T47D (cell line): ENCODE measurements around the gene CPNE7.
A peak's percentile ranks its signal among the peaks of the same experiment; 100 is the strongest.

ENCODE experiments used
- DNase-seq, 2 experiments: peaks; one replicate each; pipeline versions ENCODE4 v3.0.0 to v3.0.0-alpha.2; 2011 to 2012; ENCODE audit warnings: low read depth in 1 of 2, low spot score in 1 of 2
- JUND ChIP-seq: IDR thresholded peaks from 2 replicates; pipeline ENCODE4 v1.6.1; 2012; ENCODE audit warnings: low read depth
- in situ Hi-C: cut with HindIII; loops from 2 replicates; pipeline ENCODE4 v1.10.0; 2016; ENCODE audit warnings: low sequenced_read_pairs, low pct_unique_long_range_greater_than_20kb

The CPNE7 gene

GRCh38 chr16:89572485-89573205 is 2.9 kb upstream of the CPNE7 start:
- no peak for TF ChIP-seq JUND
- DNase-seq, result no peak

DNA sequence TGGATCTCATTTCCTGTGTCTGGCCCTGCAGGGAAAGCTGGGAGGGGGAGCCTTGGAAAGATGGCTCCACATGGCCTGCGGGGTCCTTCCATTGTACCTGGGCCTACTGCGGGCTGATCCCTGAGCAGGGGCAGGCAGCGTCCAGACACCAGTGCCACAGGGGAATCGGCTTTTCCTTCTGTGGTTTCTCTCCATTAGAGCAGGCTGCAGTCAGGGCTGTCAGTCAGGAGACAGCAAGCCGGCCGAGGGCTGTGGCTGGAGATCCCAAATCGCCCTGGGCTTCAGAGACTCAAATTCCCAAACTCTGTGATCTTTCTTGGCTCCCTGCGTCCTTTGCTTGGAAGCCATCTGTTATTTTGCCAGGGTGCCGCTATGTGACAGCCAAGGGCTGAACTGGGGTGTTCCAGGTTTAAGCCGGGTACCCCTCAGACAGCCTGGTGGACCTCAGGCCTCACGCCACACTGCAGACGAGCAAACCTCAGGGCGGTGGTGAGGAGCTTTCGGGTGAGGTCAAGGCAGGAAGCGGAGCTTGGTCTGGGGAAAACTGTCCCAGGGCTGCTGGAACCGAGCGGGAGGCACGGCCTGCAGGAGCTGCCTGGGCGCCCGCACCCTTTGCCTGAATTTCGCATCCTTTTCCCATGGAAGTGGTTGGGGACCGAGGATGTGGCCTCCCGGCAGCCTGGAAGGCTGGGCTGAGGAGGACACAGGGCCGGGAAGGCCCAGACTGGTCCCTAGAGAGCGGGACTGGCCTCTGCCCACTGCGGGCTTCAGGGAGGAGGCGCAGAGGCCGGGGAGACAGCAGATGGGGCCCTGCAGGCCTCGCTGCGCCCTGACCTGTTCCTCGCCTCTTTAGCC is 1.5 kb upstream of the CPNE7 start:
- in situ Hi-C loops, result no loop called here
- no peak for TF ChIP-seq JUND
- peak in 1 of 2 experiments; percentile 61 for DNase-seq

More at GRCh38 chr16:89572485-89573205, 2.9 kb upstream of the CPNE7 start:
- in situ Hi-C loops, result no loop called here

- no peak for DNase-seq
- TF ChIP-seq JUND, result no peak
- in situ Hi-C loops, result no loop called here
Observed at GRCh38 chr16:89574681-89575246, 794 bp upstream of the CPNE7 start.

- in situ Hi-C loops, result no loop called here
- no peak for DNase-seq
- no peak for TF ChIP-seq JUND
Observed at GRCh38 chr16:89576153-89577054, 846 bp downstream of the CPNE7 start.

GRCh38 chr16:89577055-89577759 is 1.6 kb downstream of the CPNE7 start:
- in situ Hi-C loops, result no loop called here

GRCh38 chr16:89579351-89579750 is 3.8 kb downstream of the CPNE7 start:
- in situ Hi-C loops, result no loop called here
- DNase-seq, result no peak
- TF ChIP-seq JUND, result no peak

More at GRCh38 chr16:89577055-89577759, 1.6 kb downstream of the CPNE7 start:
- no peak for DNase-seq
- no peak for TF ChIP-seq JUND

GRCh38 chr16:89581045-89581695 is 5.6 kb downstream of the CPNE7 start:
- no peak for TF ChIP-seq JUND
- in situ Hi-C loops, result no loop called here
- DNase-seq, result no peak

DNA sequence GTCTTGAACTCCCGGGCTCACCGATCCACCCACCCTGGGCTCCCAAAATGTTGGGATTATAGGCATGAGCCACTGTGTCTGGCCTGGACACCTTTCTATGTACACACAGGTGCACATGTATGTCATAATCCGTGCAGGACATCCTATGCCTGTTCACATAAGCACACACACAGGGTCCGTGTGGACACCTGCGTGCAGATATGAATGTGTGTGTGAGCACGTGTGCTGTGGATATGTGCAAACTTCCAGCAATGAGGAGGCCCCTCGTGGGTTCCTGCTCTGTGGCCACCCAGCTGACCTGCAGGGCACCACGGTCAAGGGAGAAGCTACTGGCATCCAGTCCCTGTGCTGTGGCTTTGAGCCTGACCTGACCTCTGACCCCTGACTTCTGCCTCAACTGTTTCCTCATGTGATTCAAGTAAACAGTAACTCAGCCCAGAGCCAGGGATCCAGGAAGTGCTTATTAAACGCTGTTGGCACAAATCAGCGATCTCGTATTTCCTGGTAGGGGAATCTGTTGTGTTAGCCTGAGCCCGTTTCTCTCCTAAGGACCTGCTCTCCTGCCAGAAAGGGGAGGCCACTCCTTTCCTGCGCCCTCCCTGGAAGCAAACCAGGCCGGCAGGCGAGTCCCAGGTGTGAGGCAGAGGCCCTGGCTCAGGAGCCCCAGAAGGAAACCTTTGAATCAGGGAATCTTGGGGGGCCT is 6.5 kb downstream of the CPNE7 start:
- TF ChIP-seq JUND, result no peak
- peak; percentile 89 to 96 for DNase-seq
- in situ Hi-C loops, result no loop called here

- DNase-seq, result no peak
- TF ChIP-seq JUND, result no peak
- in situ Hi-C loops, result no loop called here
Observed at GRCh38 chr16:89582614-89583196, 7.1 kb downstream of the CPNE7 start.

DNA sequence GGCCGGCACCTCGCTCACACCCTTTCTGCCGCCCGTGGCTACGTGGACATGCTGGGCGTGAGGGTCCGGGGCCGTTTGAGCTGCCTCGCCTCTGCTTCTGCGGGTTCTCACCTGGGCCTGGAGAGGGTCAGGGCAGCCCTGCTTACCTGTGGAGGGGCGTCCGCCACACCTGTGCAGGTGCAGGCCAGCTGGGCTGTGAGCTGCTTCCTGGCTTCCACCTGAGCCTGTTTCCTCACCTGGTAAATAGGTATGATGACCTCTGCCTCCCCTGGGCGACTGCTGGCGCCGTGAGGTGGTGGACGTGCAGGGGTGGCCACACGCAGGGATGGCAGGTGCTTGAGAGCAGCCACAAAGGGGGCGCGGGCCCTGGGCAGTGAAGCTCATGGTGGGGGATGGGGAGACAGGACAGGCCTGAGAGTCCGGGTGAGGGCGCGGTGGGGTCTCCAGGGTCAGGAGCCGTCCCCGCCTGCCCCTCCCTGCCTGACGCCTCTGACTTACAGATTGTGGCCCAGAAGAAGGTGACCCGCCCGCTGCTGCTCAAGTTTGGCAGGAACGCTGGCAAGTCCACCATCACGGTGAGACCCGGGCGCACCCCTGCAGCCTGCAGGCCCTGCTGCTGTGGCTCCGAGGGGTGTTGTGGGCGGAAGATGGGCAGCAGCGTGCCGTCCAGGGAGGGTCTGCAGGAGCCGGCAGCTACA is 7.8 kb downstream of the CPNE7 start:
- TF ChIP-seq JUND, result no peak
- no peak for DNase-seq

More for the DNA sequence above, 7.8 kb downstream of the CPNE7 start:
- in situ Hi-C loops, result no loop called here
